DMS79 (cell line): ENCODE results near the gene KRTAP5-4.
"Not testable (repeated sequence)": the region's sequence is repeated elsewhere in the genome, so short reads cannot be mapped to it uniquely, and the experiment has no call there.

Experiments used
- DNase-seq: peaks from one replicate; lab custom pipeline; 2025; lab: John Stamatoyannopoulos, UW

Gene KRTAP5-4

DNA sequence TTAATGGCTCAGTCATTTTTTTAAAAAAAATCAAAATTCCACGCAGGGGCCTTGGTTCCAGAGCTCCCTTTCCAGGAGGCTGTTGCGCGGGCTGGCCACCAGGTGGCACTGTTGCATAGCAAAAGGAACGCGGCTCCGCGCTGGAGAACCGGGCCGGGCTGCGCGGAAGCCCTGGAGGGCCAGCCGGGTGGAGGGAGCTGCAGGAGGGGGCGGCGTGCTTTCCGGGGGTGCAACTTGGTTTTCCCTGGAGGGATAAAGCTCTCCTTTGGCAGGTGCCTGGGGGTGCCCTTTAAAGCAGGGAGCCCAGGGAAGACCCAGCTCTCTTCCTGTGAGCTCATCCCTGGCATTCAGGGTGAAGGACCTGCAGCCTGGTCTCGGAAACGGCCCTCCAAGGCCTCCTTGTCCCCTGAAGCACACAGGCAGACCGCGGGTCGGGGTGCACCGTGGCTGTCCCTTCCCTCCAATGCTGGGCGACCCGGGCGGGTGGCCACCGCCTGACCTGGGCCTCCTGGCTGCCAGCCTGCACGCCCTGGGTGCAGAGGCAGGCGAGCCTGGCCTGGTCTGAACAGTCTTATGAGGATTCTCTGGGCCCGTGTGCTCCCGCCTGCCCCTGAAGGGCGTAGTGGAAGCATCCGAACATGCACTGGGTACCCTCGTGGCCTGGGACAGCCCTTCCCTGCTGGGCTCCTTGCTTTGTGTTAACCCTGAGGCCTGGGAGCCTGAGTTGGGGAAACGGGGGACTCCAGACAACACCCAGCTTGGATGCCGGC, 31.0 kb upstream of the KRTAP5-4 start:
- no peak for DNase-seq

DNA sequence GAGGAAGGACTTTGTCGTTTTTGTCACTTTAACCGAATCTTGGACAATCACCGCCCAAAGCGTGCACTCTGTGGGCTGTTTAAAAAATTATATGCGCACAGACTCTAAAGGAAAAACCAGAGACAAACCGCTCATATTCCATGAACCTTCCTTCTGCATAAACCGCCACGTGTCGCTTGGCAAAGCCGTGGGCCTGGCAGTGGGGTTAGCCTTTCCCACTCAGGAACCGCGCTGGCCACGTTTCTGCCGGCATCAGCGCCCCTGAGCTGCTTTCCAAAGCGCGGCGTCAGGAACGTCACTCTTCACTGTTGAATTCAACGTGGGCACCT, 30.5 kb upstream of the KRTAP5-4 start:
- no peak for DNase-seq

DNA sequence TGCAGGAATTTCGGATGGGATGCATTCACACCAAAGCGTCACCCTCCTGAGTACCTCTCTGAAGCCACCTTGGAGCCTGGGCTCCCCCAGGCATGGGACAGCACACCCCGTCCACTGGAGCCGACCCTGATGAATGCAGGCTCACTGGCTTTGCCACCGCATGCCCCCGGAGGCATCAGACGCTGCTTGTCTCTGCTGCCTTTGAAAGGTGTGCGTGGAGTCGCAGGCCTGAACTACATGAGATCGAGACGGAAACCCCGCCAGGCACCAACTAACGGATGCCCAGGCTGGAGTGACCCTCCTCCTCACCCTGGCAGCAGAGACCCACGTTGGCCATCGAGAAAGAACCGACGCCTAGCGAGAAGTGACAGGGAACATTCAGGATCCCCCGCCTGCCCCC, 30.1 kb upstream of the KRTAP5-4 start:
- DNase-seq: no peak

DNA sequence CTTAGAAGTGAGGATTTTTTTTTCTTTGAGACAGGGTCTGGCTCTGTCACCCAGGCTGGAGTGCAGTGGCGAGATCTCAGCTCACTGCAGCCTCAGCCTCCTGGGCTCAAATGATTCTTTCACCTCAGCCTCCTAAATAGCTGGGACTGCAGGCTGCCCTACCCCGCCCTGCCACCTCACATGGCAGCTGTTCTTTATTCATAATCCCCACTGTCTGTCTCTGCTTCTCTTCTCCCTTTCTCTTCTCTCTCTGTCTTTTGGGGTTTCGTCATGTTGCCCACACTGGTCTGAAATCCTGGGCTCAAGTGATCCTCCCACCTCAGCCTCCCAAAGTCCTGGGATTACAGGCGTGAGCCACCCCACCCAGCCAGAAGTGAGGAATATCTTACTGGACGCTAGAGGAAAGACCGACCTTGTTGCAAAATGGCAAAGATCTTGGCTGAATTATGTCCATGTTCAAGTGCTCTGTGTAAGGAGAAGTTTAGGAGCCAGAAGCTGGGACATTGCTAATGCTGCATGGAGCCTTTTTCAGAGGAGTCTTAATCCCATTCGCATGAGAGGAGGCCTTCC, 29.6 kb upstream of the KRTAP5-4 start:
- no peak for DNase-seq

DNA sequence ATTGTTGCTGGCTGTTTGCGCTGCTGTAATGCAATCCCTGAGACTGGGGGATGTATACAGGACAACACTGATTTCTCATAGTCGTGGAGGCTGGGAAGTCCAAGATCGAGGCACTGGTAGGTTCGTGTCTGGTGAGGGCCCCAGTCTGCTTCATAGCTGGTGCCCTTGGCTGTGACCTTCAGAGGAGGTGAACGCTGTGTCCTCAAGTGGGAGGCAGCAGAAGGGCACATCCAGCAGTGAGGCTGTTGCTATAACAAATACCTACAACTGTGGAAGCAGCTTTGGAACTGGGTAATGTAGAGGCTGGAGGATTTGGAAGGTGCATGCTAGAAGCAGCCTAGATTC, 29.0 kb upstream of the KRTAP5-4 start:
- DNase-seq: no peak

DNA sequence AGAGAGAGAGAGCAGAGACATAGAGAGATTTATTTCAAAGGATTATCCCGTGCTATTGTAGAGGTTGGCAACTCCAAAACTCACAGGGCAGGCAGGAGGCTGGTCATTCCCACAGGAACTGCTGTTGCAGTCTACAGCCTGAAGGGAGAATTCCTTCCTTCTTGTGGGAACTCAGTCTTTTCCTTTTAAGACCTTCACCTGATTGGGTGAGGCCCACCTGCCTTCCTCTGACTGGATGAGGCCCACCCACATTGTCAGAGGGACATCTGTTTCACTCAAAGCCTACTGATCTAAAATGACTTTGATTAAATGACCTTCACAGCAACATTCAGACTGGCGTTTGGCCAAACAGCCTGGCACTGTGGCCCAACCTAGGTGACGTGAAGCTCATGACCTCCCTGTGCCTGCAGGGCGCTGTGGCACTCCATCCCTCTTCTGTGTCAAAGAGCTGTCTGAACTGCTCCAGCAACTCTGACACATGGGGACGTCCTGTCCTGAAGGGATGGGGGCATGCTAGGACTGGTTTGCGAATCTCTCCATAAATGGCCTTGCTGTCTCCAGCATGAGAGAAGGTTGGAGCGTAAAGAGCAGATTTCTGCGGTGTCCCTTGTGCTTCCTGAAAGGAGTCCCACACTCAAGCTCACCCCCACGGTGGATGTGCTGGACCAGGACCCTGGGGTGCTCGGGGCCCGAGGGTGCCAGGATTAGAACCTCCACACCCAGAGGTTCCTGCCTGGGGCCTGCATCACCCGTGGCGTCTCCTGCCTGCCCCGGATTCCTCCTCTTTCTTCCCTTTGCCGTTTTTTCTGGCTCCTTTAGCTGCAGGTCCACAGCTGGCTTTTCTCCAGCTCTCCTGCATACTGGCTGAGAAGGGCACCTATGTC, 28.3 kb upstream of the KRTAP5-4 start:
- DNase-seq: no peak

DNA sequence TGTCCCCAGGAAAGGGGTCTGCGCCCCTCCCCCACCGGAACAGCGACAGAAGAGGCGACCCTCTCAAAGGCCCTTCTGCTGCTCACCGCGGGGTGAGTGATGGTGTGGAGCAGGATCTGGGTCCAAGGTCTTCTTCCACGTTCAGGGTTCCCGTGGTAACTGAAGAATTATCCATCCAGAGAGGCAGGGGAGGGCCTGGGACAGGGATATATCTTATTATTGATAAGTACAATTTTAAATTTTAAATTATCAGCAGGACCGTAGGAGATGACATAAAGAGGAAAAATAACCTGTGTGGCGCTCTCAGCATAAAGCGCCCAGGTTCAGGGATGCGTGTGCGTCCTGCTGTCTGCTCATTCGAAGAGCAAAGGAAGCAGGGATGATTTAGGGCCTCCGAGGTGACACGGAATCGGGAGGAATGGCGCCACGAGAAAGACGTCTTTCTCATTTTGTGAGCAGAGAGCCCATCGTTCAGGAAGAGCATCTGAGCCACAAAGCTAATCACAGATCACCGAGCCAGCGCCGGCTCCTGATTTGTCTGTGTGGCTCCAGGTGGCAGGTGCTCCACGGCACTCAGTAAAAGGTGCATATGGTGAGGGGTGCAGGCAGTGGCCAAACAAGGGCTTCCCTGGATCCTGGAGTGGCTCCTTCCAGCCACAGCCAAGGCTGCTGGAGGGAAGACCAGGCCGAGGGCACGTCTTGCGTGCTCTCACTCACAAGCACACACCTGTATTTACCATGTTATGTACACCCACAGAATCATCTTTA, 26.9 kb upstream of the KRTAP5-4 start:
- no peak for DNase-seq

DNA sequence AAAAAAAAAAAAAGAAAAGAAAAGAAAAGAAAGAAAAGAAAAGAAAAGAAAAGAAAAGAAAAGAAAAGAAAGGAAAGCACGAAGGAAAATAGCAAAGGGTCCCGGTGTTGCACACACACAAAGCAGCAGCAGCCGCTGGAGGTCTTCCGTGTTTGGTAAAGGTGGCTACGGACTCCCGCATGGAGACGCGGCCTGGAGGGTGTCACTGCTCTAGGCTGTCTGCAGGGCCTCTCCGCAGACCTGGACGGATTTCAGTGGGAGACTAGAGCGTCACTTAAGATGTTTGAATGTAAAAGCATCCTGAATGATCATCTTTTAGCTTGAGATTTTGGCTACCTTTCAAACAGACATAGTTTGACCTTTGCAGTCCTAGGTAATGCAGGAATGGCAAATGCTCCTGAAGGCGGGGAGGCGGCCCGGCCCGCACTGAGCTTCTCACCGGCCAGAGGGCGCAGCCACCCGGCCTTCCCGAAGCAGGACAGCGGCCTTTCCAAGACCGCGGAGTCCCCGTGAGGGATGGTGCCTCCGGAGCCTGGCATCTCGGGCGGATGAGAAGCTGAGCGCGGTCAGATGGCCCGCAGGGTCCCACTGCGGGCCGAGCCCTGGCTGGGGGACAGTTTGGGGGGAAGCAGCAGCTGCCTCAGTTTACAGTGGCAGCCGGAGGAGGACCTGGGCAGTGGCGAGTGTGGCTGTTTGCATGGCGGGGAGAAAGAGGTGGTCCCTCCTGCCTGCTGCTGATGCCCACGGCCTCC, 26.1 kb upstream of the KRTAP5-4 start:
- no peak for DNase-seq

DNA sequence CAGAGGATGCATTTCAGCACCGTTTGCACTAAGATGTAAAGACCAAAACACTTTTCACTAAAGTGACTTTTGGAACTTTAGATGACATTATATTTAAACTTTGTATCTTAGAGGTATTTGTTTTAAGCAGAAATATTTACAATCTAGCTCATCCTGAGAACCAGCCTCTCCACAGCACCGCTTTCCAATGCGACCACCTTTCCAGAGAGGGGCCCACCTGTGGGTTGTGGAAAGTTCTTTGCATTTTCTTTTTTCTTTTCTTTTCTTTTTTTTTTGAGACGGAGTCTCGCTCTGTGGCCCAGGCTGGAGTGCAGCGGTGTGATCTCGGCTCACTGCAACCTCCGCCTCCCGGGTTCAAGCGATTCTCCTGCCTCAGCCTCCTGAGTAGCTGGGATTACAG, 24.6 kb upstream of the KRTAP5-4 start:
- not testable (repeated sequence) for DNase-seq

DNA sequence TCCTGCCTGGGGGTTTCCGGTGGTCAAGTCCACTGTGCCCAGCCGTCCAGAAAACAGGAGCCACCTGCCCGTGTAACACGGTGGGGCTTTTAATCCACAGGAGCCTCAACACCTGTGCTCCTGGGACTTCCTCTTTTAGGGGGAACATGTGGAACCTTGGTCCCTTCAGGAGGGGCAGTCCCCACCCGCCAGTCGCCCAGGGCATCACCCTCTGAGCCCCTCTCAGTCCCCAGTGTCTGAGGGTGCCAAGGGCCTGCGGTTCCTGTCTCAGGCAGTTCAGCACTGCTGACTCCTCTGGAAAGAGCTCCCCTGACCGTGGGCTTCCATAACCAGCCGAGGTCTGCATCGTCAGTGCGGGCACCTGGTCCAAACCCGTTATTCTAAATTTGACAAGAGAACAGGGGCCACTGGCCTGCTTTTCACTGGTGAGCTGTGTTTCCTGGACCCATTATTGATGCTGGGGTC, 23.5 kb upstream of the KRTAP5-4 start:
- no peak for DNase-seq

DNA sequence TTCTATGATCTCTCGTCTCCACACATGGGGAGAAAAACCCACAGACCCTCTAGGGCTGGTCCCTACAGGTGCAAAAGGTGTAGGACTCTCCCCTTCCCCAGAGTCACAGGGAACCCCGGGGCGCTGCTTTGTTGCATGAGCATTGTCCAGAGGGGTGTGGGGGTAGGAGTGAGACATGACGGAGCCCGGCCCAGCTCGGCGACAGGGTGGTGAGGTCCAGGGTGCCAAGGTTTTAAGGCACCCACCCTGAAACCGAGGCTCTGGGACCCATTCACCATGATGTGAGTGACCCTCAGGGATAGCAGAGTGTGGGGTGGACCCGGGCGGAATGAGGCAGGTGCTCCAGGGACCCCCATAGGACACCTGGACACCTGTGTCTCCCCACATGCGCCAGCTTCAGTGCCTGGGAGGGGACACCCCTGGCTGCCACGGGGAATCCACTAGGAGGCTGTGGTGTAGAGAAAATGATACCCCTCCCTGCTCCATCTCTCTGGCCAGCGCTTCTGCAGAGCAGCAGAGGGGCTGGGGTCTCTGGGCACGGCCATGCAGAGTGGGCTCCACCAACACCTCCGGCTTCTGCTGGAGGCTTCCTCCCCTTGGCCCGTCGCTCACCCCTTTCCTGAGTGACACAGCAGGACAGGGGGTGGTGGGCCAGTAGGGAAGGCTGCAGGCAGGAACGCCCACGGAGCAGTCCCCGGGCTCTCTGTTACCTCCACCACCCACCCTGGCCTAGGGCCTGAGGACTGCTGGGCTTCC, 22.8 kb upstream of the KRTAP5-4 start:
- no peak for DNase-seq

DNA sequence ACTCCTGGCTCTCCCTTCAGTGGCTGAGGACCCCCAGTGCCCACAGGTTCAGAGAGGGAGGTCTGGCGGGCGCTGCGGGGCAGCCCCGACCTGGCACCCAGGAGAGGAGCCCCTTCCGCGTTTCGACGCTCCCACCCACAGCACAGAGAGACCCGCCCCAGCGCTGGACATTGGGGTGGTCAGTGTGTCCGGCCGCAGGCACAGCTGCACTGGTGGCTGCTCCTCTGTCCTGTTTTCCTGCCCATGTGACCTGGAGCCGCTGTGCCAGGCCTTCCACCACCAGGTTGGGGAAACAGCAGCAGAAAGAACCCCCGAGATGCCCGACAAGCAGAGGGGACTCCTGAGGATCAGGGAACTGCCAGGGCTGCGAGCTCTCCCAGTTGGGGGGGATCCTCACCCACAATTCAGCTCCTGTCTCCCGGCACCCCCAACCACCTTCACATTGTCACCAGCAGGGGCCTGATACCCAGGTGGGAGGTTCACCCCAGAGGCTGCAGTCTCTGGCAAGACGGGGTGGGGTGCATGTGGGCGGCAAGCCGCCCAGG, 21.3 kb upstream of the KRTAP5-4 start:
- no peak for DNase-seq

DNA sequence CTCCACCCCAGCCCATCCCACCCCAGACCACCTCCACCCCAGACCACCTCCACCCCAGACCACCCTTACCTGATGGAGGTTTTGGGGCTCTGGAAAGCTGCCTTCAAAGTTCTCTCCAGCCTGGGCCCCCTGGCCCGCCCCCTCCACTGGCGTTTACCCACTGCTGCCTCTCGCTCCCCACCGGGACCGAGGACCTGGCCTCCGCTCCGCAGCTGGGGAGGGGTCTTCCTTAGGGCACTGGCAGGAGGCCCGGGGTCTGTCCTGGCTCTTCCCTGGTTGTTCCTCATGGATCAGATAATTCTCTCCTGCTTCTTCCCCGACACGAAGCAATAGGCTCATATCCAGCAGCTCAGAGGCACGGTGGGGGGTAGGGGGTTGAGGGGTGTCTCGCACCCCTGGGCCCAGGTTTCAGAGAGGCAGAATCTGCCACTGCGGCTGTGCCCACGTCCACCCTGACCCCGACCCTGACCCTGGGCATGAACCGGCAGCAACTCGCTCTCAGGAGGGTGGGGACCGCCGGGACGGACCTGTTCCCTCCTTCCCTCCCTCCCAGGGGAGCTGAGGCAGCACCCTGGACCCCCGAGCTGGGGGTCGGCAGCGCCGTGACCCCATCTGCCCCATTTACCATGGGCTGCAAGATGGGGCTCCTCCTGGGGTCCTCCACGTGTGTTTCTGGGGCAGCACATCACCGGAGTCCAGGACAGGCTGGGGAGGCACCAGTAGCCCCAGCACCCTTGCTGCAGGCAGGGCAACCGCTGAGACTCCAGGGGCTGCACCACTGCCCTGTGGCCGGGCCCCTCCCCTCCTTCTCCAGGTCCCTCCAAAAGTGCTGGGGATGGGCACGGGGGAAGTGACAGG, 20.6 kb upstream of the KRTAP5-4 start:
- no peak for DNase-seq

DNA sequence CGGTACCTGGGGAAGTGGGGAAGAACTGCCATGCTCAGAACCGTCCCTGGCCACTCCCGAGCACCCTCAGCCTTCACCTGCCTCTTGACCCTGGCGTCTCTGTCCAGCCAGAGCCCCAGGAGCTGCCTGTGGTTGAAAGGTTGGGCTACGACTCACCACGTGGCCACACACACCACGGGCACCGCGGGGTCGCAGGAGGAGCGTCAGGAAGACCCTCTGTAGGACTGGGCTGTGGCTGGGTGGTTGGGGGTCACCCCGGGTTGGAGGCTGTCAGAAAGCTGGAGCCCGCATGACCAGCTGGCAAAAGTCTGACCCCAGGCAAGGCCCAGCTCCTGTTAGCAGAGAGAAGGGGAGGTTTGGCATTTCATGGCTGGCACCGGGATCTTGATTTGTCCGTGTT, 19.2 kb upstream of the KRTAP5-4 start:
- DNase-seq: no peak

DNA sequence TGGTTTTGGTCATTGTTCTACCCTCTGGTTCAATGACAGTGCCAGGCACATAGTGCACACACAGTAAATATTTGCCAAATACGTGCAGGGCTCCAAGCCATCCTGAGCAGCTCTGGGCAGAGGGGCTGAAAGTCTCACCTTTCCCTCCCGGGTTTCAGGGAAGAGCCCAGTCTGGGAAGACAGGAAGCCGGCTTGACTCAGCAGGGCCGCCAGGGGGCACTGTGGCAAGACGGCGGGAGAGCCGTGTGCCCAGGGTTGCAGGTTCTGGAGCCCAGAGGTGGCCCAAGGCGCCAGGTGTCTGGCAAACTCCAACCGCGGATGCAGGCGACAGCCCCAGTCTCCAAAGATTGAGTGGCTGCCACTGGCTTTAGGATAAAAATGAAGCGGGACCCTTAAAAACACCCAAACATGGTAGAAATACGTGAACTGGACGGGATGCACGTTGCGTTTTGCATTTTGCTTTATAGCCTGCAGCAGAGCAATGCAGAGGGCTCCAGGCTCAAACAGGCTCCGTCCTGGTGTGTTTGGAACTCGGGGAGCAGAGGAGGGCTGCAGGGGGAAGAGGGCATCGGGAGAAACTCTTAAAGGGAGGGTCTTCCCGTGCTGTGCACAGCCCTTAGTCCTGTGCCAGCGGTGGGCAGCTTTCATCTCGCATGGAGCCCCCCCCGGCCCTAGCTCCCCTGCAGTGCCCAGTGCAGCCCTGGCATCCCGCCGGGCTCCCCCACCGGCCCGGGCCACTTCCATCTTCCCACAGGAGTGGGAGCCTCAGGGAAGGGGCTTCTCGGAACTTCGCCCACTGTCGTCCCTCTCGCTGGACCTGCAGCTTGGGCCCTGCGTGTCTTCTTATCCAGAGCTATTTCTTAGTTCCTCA, 18.4 kb upstream of the KRTAP5-4 start:
- no peak for DNase-seq

DNA sequence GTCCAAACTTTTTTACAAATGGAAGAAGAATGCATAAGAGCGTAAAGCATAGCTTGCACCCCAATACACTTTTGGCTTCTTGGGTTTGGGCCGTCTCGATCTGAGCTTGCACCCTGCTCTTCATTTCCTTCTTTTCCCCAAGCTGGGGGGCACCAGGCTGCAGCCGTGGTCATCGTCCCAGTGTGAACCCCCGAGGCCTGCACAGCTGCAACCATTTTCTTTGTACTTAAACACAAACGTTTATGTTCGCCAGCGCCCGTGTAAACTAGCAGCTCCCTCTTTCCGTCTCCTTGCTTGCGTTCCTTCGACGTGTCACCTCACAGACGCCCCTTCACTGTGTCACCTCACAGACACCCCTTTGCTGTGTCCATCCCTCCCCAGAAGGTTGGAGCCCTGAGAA, 17.7 kb upstream of the KRTAP5-4 start:
- no peak for DNase-seq

DNA sequence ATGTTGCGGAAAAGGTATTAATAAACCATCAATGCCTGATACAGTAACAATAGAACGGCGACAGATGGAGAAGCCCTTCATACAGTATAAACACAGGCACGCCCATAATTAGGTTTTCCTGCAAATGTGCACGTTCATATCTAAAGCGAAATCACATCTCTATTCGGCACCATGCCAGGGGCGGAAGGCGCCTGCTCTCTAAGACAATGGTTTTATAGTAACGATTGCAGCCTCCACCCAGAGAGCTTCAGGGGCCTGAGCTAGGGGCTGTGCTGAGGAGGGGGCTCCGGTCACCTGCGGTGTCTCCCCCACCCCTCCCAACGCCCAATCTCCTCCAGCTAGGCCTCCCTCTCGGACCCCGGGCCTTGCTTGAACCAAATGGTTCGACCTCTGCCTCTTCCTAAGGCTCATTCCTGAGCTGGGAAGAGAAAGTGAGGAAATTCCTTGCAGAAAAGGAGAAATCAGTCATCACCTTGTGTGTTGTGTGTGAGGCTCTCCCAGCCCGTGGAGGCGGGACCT, 17.2 kb upstream of the KRTAP5-4 start:
- no peak for DNase-seq

DNA sequence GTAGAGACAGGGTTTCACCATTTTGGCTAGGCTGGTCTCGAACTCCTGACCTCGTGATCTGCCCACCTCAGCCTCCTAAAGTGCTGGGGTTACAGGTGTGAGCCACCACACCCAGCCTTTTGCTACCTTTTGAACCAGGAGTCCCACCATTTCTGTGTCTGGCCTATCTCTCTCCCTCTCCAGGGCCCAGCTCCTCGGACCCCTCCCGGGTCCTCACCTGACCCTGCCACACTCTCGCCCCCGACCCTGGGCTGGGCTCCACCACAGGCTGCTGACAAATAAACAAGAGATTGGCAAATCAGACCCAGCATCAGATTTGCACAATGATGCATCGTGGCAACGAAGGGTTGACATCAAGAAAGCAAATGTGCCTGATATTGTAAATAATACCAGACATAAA, 16.4 kb upstream of the KRTAP5-4 start:
- no peak for DNase-seq
